ENCODE data around the gene DUSP21.
"Not testable (repeated sequence)": the region's sequence is repeated elsewhere in the genome, so short reads cannot be mapped to it uniquely, and the experiment has no call there.

DUSP21 gene

DNA sequence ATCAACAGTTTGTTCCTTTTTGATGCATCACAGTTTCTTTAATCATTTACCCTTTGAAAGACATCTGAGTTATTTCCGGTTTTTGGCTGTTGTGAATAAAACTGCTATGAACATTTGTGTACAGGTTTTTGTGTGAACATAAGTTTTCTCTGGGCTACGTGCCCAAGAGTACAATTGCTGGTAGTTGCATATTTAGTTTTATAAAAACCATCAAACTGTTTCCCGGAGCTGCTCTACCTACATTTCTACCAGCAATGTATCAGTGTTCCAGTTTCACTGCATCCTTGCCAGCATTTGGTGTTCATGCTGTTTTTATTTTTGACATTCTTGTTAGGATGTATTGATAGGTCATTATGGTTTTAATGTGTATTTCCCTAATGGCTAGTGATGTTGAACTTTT is 46.4 kb downstream of the DUSP21 start:
- no peak for DNase-seq (ENCODE audit: low spot score)
- Mint-ChIP-seq H3K27ac (no peak overlapping the region), H3K4me3 (no peak overlapping the region), H3K4me1 (ENCODE audit: low read depth) (peaks cover 8% of the 10 kb centered on the region), H3K36me3 (ENCODE audit: low read depth) (peaks cover 6% of the 10 kb centered on the region), H3K27me3 (ENCODE audit: low read depth) (no peaks in the 10 kb centered on the region), H3K9me3 (peaks cover 12% of the 10 kb centered on the region)

DNA sequence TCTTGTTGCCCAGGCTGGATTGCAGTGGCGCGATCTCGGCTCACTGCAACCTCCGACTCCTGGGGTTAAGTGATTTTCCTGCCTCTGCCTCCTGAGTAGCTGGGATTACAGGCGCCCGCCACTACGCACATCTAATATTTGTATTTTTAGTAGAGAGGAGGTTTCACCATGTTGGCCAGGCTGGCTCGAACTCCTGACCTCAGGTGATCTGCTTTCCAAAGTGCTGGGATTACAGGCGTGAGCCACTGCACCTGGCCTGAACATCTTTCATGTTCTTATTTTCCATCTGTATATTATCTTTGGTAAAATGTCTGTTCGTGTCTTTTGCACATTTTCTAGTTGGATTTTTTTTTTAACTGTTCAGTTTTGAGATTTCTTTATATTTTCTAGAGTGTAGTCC is 46.9 kb downstream of the DUSP21 start:
- not testable (repeated sequence) for DNase-seq (ENCODE audit: low spot score); H3K4me1 Mint-ChIP-seq (ENCODE audit: low read depth); H3K4me3 Mint-ChIP-seq; H3K36me3 Mint-ChIP-seq (ENCODE audit: low read depth); H3K27me3 Mint-ChIP-seq (ENCODE audit: low read depth); H3K27ac Mint-ChIP-seq
- H3K9me3 Mint-ChIP-seq = peaks cover 15% of the 10 kb centered on the region

DNA sequence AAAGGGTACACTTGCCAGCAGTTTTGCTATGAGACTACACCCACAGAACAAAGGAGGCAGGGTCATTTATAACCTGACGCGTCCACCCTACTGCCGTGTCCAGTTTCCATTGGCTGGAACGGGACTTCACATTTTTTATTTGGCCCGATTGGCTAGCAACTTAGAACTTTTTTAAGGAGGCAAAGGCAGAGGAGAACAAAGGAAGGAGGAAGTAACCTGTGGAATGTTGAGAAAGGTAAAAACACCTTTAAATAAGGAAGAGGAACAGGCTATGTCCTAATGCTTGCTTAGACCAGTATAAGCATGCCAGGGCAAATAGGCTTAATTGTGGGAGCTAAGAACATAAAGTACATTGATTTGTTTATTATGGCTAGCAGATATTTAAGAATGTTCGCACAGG is 47.8 kb downstream of the DUSP21 start:
- H3K27ac Mint-ChIP-seq = no peak overlapping the region
- no peak overlapping the region for H3K4me3 Mint-ChIP-seq
- H3K36me3 Mint-ChIP-seq (ENCODE audit: low read depth) = peaks cover 14% of the 10 kb centered on the region
- peaks cover 15% of the 10 kb centered on the region for H3K9me3 Mint-ChIP-seq
- peaks cover 8% of the 10 kb centered on the region for H3K4me1 Mint-ChIP-seq (ENCODE audit: low read depth)
- DNase-seq (ENCODE audit: low spot score) = no peak
- no peaks in the 10 kb centered on the region for H3K27me3 Mint-ChIP-seq (ENCODE audit: low read depth)

Data from T-helper 2 cell treated with Interferon-gamma antibody and Interleukin-4, amounts not matched to agents 5 μg/mL and 100 μg/mL, for 36 hours (primary cell).